ENCODE data around the gene VAMP1. TPM values are rescaled to one million over a fixed set of nuclear protein-coding genes. Genes with fewer than 3 reads are reported as not detected.

VAMP1 gene
- total and polyA plus RNA-seq, 2 of the 13 experiments (the other 11 are each of a cell fraction or from before 2014, with no cell fraction given), result 2.5 to 7.4 TPM

DNA sequence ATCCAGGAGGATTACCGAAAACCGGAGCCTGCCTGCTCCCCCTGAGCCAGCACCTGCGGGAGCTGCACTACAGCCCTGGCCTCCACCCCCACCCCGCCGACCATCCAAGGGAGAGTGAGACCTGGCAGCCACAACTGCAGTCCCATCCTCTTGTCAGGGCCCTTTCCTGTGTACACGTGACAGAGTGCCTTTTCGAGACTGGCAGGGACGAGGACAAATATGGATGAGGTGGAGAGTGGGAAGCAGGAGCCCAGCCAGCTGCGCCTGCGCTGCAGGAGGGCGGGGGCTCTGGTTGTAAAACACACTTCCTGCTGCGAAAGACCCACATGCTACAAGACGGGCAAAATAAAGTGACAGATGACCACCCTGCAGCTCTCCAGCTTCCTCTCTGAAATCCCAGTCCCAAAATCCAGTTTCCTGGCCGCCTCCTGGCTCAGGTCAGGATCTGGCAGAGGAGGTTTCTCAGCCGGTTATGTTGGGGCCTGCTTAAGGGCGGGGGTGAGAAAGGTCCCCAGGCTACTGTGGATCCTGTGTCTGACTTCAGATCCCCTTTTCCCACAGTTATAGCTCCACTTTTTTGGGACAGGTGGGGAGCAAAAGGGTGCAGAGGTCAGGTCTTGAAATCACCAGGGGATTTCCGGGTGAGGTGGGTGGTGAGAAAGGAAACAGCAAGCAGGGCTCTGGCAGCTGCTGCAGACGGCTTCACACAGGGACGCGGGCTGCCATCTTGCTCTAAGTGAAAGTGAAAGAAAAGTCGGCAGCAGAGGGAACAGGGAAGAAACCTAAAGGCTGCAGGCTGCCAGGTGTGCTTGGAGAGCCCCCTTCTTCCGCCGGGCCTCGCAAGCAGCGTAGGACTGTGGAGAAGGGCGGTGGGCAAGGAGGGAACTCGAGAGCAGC is 18.9 kb downstream of the VAMP1 start, which contains the start of gene TAPBPL (continued):
- peak; percentile 54; the same call in 1 of the 2 replicates for TF ChIP-seq ZBTB43 (CRISPR knock-in tag; conservative IDR thresholded peaks at IDR 0.05)
- no peak for TF ChIP-seq GTF3A (CRISPR knock-in tag; conservative IDR thresholded peaks at IDR 0.05)
- peak; percentile 16; the same call in 1 of the 2 replicates for TF ChIP-seq RXRB (CRISPR knock-in tag; IDR thresholded peaks at IDR 0.05; ENCODE audit: borderline replicate concordance)
- TF ChIP-seq ZNF564 (CRISPR knock-in tag; IDR thresholded peaks at IDR 0.05), result peak; percentile 49; the same call in 1 of the 2 replicates
- no peak for TF ChIP-seq GLMP (CRISPR knock-in tag; IDR thresholded peaks at IDR 0.05; ENCODE audit: borderline replicate concordance)
- TF ChIP-seq JUNB (CRISPR knock-in tag; IDR thresholded peaks at IDR 0.05; ENCODE audit: borderline replicate concordance), result no peak
- peak; percentile 72; the same call in 1 of the 2 replicates for TF ChIP-seq FOXC1 (CRISPR knock-in tag; IDR thresholded peaks at IDR 0.05; ENCODE audit: borderline replicate concordance)
- TF ChIP-seq ARID5B (CRISPR knock-in tag; IDR thresholded peaks at IDR 0.05), result peak; percentile 31
- TF ChIP-seq GABPA (IDR thresholded peaks at IDR 0.05; ENCODE audit: low read depth, low read length), result peak; percentile 18; the same call in 1 of the 2 replicates
- peak; percentile 78 for TF ChIP-seq GABPA (CRISPR knock-in tag; IDR thresholded peaks at IDR 0.05; ENCODE audit: low read depth)
- TF ChIP-seq, protein P1, sequence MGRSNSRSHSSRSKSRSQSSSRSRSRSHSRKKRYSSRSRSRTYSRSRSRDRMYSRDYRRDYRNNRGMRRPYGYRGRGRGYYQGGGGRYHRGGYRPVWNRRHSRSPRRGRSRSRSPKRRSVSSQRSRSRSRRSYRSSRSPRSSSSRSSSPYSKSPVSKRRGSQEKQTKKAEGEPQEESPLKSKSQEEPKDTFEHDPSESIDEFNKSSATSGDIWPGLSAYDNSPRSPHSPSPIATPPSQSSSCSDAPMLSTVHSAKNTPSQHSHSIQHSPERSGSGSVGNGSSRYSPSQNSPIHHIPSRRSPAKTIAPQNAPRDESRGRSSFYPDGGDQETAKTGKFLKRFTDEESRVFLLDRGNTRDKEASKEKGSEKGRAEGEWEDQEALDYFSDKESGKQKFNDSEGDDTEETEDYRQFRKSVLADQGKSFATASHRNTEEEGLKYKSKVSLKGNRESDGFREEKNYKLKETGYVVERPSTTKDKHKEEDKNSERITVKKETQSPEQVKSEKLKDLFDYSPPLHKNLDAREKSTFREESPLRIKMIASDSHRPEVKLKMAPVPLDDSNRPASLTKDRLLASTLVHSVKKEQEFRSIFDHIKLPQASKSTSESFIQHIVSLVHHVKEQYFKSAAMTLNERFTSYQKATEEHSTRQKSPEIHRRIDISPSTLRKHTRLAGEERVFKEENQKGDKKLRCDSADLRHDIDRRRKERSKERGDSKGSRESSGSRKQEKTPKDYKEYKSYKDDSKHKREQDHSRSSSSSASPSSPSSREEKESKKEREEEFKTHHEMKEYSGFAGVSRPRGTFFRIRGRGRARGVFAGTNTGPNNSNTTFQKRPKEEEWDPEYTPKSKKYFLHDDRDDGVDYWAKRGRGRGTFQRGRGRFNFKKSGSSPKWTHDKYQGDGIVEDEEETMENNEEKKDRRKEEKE (IDR thresholded peaks at IDR 0.05), result no peak
- no peak for TF ChIP-seq ZNF160 (CRISPR knock-in tag; IDR thresholded peaks at IDR 0.05)
- TF ChIP-seq ZNF773 (CRISPR knock-in tag; IDR thresholded peaks at IDR 0.05; ENCODE audit: borderline replicate concordance), result 0 out of 2 replicates have a peak, but pooled peaks have one; percentile 67
- TF ChIP-seq, protein P2, sequence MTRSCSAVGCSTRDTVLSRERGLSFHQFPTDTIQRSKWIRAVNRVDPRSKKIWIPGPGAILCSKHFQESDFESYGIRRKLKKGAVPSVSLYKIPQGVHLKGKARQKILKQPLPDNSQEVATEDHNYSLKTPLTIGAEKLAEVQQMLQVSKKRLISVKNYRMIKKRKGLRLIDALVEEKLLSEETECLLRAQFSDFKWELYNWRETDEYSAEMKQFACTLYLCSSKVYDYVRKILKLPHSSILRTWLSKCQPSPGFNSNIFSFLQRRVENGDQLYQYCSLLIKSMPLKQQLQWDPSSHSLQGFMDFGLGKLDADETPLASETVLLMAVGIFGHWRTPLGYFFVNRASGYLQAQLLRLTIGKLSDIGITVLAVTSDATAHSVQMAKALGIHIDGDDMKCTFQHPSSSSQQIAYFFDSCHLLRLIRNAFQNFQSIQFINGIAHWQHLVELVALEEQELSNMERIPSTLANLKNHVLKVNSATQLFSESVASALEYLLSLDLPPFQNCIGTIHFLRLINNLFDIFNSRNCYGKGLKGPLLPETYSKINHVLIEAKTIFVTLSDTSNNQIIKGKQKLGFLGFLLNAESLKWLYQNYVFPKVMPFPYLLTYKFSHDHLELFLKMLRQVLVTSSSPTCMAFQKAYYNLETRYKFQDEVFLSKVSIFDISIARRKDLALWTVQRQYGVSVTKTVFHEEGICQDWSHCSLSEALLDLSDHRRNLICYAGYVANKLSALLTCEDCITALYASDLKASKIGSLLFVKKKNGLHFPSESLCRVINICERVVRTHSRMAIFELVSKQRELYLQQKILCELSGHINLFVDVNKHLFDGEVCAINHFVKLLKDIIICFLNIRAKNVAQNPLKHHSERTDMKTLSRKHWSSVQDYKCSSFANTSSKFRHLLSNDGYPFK (CRISPR knock-in tag; IDR thresholded peaks at IDR 0.05; ENCODE audit: borderline replicate concordance), result peak; percentile 85; the same call in 1 of the 2 replicates
